Erythroblast (primary cell): Measurements from ENCODE around the gene MKI67.

ENCODE experiments used
- GATA1 ChIP-seq: IDR thresholded peaks from 2 replicates; pipeline ENCODE4 v1.6.1; 2011; ENCODE audit warnings: low read depth, mild to moderate bottlenecking, control low read depth, low read length, moderate library complexity
- POLR2A ChIP-seq: IDR thresholded peaks from 2 replicates; pipeline ENCODE4 v1.6.1; 2011; ENCODE audit warnings: mild to moderate bottlenecking, low read length

GRCh38 chr10:128102480-128103228 lies 23.6 kb downstream of the MKI67 start:
- TF ChIP-seq POLR2A (no peak), GATA1 (no peak)
